Measurements from ENCODE around the gene TOX3.
A peak's percentile ranks its signal among the peaks of the same experiment; 100 is the strongest.

TOX3 gene

GRCh38 chr16:52546291-52547003, 496 bp downstream of the TOX3 start:
- Mint-ChIP-seq H3K9me3 (no peaks in the 10 kb centered on the region), H3K36me3 (ENCODE audit: low read depth) (no peaks in the 10 kb centered on the region), H3K4me1 (peaks cover 18% of the 10 kb centered on the region), H3K27me3 (ENCODE audit: low read depth, poor library complexity) (peaks cover 82% of the 10 kb centered on the region), H3K4me3 (peak overlapping the region; percentile 83), H3K27ac (no peak overlapping the region)
- no peak for TF ChIP-seq CTCF (IDR thresholded peaks at IDR 0.05)
- no peak for DNase-seq

- H3K27ac Mint-ChIP-seq: no peak overlapping the region
- H3K36me3 Mint-ChIP-seq (ENCODE audit: low read depth): no peaks in the 10 kb centered on the region
- peaks cover 76% of the 10 kb centered on the region for H3K27me3 Mint-ChIP-seq (ENCODE audit: low read depth, poor library complexity)
- no peaks in the 10 kb centered on the region for H3K9me3 Mint-ChIP-seq
- TF ChIP-seq CTCF (IDR thresholded peaks at IDR 0.05): no peak
- DNase-seq: no peak
- peaks cover 18% of the 10 kb centered on the region for H3K4me1 Mint-ChIP-seq
- H3K4me3 Mint-ChIP-seq: peak overlapping the region; percentile 83
Measured at GRCh38 chr16:52545898-52546266, 1.1 kb downstream of the TOX3 start.

- no peaks in the 10 kb centered on the region for H3K36me3 Mint-ChIP-seq (ENCODE audit: low read depth)
- DNase-seq: peak; percentile 50
- H3K27ac Mint-ChIP-seq: no peak overlapping the region
- no peak for TF ChIP-seq CTCF (IDR thresholded peaks at IDR 0.05)
- H3K4me1 Mint-ChIP-seq: peaks cover 18% of the 10 kb centered on the region
- H3K4me3 Mint-ChIP-seq: peak overlapping the region; percentile 83
- H3K9me3 Mint-ChIP-seq: no peaks in the 10 kb centered on the region
- H3K27me3 Mint-ChIP-seq (ENCODE audit: low read depth, poor library complexity): peaks cover 71% of the 10 kb centered on the region
Measured at GRCh38 chr16:52545222-52545897, 1.6 kb downstream of the TOX3 start.

- Mint-ChIP-seq H3K4me1 (peaks cover 18% of the 10 kb centered on the region), H3K27me3 (ENCODE audit: low read depth, poor library complexity) (peaks cover 64% of the 10 kb centered on the region), H3K4me3 (peak overlapping the region; percentile 83), H3K27ac (no peak overlapping the region), H3K36me3 (ENCODE audit: low read depth) (no peaks in the 10 kb centered on the region), H3K9me3 (no peaks in the 10 kb centered on the region)
- DNase-seq: no peak
- no peak for TF ChIP-seq CTCF (IDR thresholded peaks at IDR 0.05)
Measured at GRCh38 chr16:52544703-52545102, 2.2 kb downstream of the TOX3 start.

- H3K4me1 Mint-ChIP-seq: peaks cover 18% of the 10 kb centered on the region
- no peak for TF ChIP-seq CTCF (IDR thresholded peaks at IDR 0.05)
- DNase-seq: no peak
- H3K27ac Mint-ChIP-seq: no peak overlapping the region
- H3K9me3 Mint-ChIP-seq: no peaks in the 10 kb centered on the region
- no peak overlapping the region for H3K4me3 Mint-ChIP-seq
- peaks cover 54% of the 10 kb centered on the region for H3K27me3 Mint-ChIP-seq (ENCODE audit: low read depth, poor library complexity)
- no peaks in the 10 kb centered on the region for H3K36me3 Mint-ChIP-seq (ENCODE audit: low read depth)
Measured at GRCh38 chr16:52543654-52544053, 3.3 kb downstream of the TOX3 start.

- DNase-seq: no peak
- Mint-ChIP-seq H3K4me3 (no peak overlapping the region), H3K27ac (no peak overlapping the region), H3K4me1 (peaks cover 16% of the 10 kb centered on the region), H3K27me3 (ENCODE audit: low read depth, poor library complexity) (peaks cover 36% of the 10 kb centered on the region), H3K36me3 (ENCODE audit: low read depth) (no peaks in the 10 kb centered on the region), H3K9me3 (no peaks in the 10 kb centered on the region)
- TF ChIP-seq CTCF (IDR thresholded peaks at IDR 0.05): no peak
Measured at GRCh38 chr16:52540910-52541309, 6.0 kb downstream of the TOX3 start.
